Stimulated activated CD8-positive, alpha-beta memory T cell treated with anti-CD3 and anti-CD28 coated beads, Interleukin-4, amount 100 ng/mL, for 24 hours (primary cell): ENCODE data around the gene TXNDC17.
A peak's percentile ranks its signal among the peaks of the same experiment; 100 is the strongest.
"Not testable (repeated sequence)": the region's sequence is repeated elsewhere in the genome, so short reads cannot be mapped to it uniquely, and the experiment has no call there.

ENCODE experiments used
- DNase-seq: peaks from one replicate; pipeline ENCODE4 v3.0.0-alpha.2; 2020; ENCODE audit warnings: low read depth

The TXNDC17 gene

GRCh38 chr17:6636616-6637457 lies 4.0 kb upstream of the TXNDC17 start:
- no peak for DNase-seq

GRCh38 chr17:6637458-6637840 lies 3.4 kb upstream of the TXNDC17 start:
- no peak for DNase-seq

GRCh38 chr17:6638046-6638908 lies 2.6 kb upstream of the TXNDC17 start:
- DNase-seq = no peak

GRCh38 chr17:6639014-6639585 lies 1.8 kb upstream of the TXNDC17 start:
- no peak for DNase-seq

DNA sequence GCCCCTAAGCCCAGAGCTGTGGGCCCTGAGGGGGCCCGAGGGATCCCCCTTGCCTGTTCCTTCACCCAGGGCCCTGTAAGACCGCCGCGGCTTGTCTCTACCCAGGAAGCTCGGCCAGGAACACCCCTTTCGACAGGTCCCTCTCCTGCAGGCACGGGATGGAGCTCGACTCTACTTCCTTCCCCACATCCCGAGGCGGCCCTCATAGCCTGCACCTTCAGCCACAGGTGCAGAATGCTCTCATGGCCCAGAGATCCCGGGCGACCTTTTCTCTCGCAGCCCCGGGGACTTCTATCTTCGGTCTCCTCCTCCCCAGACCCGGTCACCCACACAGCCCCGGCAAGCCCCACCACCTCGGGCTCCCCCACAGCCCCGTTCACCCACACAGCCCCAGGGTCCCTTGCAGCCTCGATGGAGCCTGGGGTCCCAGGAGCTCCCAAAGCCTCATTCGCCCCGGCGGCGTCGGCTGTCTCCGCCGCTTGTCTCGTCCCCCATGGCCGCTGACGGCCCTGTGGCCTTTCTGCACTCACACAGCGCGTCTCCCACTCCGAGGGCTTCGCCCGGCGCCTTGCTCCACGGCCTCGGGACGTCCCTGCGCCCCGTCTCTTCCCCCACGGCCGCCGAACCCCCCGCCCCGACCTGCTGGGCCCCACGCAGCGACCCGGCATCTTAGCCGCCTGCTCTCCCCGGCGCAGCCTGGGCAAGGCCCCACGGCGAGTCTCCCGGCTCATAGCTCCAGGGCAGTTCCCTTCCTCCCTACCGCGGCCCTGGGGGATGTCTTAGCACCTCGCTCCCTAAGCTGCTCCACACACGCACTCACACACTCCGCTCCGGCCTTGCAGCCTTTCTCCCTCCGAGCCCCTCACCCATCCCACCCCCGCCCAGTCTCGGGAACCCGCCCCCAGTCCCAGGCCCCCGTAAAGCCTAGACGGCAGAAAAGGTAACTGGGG lies 999 bp upstream of the TXNDC17 start:
- DNase-seq = no peak

DNA sequence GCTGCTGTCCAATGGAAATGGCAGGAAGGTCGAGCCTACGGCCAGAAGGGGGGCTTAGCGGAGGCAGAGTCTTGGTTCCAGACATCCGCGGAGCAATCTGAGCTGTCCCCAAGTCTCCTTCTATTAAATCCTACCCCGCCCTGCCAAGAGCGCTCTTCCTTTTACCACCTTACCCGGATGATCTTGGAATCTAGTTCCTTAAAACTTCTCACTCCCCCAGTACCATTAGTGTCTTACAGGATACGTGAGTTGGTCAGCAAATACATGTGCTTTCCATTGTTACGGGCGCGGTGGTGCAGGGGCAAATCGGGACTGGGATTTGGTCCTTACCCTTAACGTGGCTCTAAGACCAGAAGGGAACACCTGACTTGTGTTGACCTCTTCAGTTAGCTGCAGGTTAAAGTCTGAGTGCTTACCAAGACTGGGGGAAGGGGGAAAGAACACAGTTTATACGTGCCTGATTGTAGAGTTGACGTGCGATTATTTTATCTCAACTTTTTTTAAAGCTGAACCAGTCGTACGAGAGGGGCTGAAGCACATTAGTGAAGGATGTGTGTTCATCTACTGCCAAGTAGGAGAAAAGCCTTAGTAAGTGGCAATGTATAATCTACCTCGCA lies 495 bp downstream of the TXNDC17 start:
- no peak for DNase-seq

- DNase-seq = no peak
Measured at GRCh38 chr17:6642592-6642991, 1.7 kb downstream of the TXNDC17 start.

GRCh38 chr17:6643451-6644125 lies 2.7 kb downstream of the TXNDC17 start:
- DNase-seq = no peak

GRCh38 chr17:6648181-6648580 lies 7.3 kb downstream of the TXNDC17 start:
- DNase-seq = no peak

GRCh38 chr17:6651354-6651918 lies 10.6 kb downstream of the TXNDC17 start, which contains the start of the genes C17orf100 and MED31:
C17orf100 (plus strand) TSS chr17:6651762; CDS start chr17:6651914, 152 bp downstream.
MED31 (minus strand) TSS chr17:6651605; CDS start chr17:6651528, 77 bp downstream.
- DNase-seq = peak; percentile 92

DNA sequence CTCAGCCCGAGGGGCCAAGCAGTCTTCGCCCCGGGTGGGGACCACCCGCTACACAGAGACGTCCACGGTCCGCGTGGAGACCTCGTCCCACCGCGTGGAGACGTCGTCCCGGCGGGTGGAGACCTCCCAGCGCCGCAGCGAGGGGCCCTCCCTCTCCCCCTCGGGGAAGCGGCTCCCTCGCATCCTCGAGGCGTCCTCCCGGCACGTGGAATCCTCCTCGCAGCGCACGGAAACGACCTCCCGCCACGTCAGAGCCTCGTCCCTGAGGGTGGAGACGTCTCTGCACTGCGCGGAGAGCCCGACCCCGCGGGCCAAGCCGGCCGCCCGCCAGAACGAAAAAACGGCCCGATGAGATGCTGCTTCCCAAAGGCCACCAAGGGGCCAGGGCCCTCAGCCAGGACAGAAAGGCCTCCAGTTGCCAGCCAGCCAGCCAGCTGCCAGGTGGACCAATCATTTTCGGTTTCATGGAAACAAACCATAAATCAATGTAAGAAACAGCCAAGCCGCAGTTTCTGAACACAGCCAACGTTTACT lies 11.1 kb downstream of the TXNDC17 start:
- no peak for DNase-seq

- no peak for DNase-seq
Measured at GRCh38 chr17:6654841-6655731, 14.2 kb downstream of the TXNDC17 start.

- DNase-seq = not testable (repeated sequence)
Measured at GRCh38 chr17:6655732-6656361, 15.0 kb downstream of the TXNDC17 start.

- DNase-seq = not testable (repeated sequence)
Measured at GRCh38 chr17:6656797-6657632, 16.2 kb downstream of the TXNDC17 start.

DNA sequence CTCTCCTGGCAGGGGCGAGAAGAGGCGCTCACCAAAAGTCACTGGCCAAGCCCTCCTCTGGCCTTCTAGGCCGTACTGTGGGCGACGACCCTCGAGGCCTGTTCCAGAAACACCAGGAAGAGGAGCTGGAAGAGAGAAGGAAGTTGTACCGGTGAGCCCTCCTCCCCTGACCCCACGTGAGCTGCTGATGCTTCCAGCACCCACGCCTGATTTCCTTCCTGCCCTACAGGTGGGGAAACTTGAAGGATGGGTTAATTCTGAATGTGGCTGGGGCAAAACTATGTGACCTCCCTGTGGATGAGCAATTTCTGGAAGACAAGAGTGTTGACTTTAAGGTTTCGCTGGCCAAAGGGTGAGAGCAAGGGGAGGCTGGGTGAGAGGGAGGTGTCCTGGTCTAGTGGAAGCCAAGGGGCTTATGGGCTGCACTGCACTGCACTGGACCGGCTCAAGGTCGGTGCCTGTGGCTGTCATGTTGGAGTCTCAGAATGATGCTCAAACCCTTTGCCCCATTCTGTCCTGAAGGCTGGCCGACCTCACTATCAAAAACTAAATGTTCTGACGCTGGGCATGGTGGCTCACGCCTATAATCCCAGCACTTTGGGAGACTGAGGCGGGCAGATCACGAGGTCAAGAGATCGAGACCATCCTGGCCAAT lies 16.9 kb downstream of the TXNDC17 start:
- DNase-seq = no peak

DNA sequence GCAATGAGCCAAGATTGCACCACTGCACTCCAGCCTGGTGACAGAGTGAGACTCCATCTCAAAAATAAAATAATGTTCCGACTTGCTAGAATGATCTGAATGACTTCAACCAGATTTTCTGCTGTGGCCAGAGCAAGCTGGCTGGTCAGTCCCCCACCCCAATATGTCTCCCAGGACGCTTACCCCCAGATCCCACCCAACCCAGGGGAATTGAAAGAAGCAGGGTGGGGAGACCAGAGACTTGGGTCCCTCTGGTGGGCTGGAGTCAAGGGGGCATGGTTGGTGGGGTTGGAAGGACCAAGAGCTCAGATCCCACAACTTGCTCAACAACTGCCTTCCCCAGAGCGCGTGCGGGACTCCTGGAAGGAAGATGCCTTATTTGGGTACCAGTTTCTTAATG lies 17.6 kb downstream of the TXNDC17 start:
- not testable (repeated sequence) for DNase-seq

DNA sequence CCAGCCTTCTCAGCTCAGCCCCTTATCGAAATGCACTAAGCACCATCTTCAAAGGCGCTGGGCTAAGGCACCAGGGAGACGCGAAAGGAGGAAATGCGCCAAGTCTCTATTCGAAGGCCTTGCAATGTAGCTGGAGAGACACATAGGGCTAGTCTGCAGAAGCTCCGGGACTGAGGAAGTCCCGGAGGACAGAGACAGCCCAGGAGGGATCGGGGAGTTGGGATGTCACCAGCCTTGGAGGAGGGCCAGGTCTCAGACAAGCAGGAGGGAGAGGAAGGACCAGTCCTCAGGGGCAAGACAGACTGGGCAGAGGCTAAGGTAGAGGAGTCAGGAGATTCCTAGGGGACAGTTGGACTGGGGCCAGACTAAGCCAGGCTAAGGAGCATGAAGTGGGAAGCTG lies 19.2 kb downstream of the TXNDC17 start:
- DNase-seq = no peak
